Nephron progenitor cell (in vitro differentiated cells): Measurements from ENCODE around the gene GUCY1A2.

ENCODE experiments used
- DNase-seq: peaks from one replicate; pipeline ENCODE4 v3.0.0; 2021
- H3K27ac Mint-ChIP-seq: 2 replicates; pipeline ENCODE4 v1.8.0; 2021; ENCODE audit warnings: mild to moderate bottlenecking, moderate library complexity, mixed read lengths
- H3K27me3 Mint-ChIP-seq: 2 replicates; pipeline ENCODE4 v1.8.0; 2021; ENCODE audit warnings: mild to moderate bottlenecking, low read depth, mixed read lengths; ENCODE audit not compliant: poor library complexity
- H3K36me3 Mint-ChIP-seq: 2 replicates; pipeline ENCODE4 v1.8.0; 2021; ENCODE audit warnings: low read depth, mixed read lengths
- H3K4me1 Mint-ChIP-seq: 2 replicates; pipeline ENCODE4 v1.8.0; 2021; ENCODE audit warnings: mixed read lengths
- H3K4me3 Mint-ChIP-seq: 2 replicates; pipeline ENCODE4 v1.8.0; 2021; ENCODE audit warnings: mild to moderate bottlenecking, moderate library complexity, mixed read lengths
- H3K9me3 Mint-ChIP-seq: 2 replicates; pipeline ENCODE4 v1.8.0; 2021; ENCODE audit warnings: mild to moderate bottlenecking, moderate library complexity, mixed read lengths
- CTCF ChIP-seq: fragments of 200-600 bp; sonication (generic); IDR thresholded peaks from 2 replicates; pipeline ENCODE4 v1.5.0; 2021; ENCODE audit warnings: antibody characterized with exemption

The GUCY1A2 gene

GRCh38 chr11:106990331-106990730 is 27.9 kb downstream of the GUCY1A2 start:
- H3K4me1 Mint-ChIP-seq, result peaks cover 35% of the 10 kb centered on the region
- DNase-seq, result peak; percentile 34
- peaks cover 3% of the 10 kb centered on the region for H3K27me3 Mint-ChIP-seq
- peak overlapping the region; percentile 78 for H3K27ac Mint-ChIP-seq
- no peaks in the 10 kb centered on the region for H3K9me3 Mint-ChIP-seq
- H3K4me3 Mint-ChIP-seq, result peak overlapping the region; percentile 5
- no peak for TF ChIP-seq CTCF
- H3K36me3 Mint-ChIP-seq, result no peaks in the 10 kb centered on the region

- Mint-ChIP-seq H3K4me3 (no peak overlapping the region), H3K9me3 (no peaks in the 10 kb centered on the region), H3K36me3 (no peaks in the 10 kb centered on the region), H3K27me3 (peaks cover 3% of the 10 kb centered on the region), H3K4me1 (peaks cover 35% of the 10 kb centered on the region), H3K27ac (no peak overlapping the region)
- no peak for TF ChIP-seq CTCF
- DNase-seq, result no peak
Measured at GRCh38 chr11:106989078-106989455, 29.2 kb downstream of the GUCY1A2 start.

- H3K27me3 Mint-ChIP-seq, result peaks cover 3% of the 10 kb centered on the region
- no peaks in the 10 kb centered on the region for H3K9me3 Mint-ChIP-seq
- no peak for TF ChIP-seq CTCF
- H3K4me1 Mint-ChIP-seq, result peaks cover 35% of the 10 kb centered on the region
- H3K36me3 Mint-ChIP-seq, result no peaks in the 10 kb centered on the region
- DNase-seq, result no peak
- H3K4me3 Mint-ChIP-seq, result no peak overlapping the region
- H3K27ac Mint-ChIP-seq, result peak overlapping the region; percentile 48
Measured at GRCh38 chr11:106988151-106989077, 29.9 kb downstream of the GUCY1A2 start.

- H3K27me3 Mint-ChIP-seq, result no peaks in the 10 kb centered on the region
- H3K27ac Mint-ChIP-seq, result no peak overlapping the region
- no peaks in the 10 kb centered on the region for H3K36me3 Mint-ChIP-seq
- no peaks in the 10 kb centered on the region for H3K9me3 Mint-ChIP-seq
- DNase-seq, result no peak
- no peak overlapping the region for H3K4me3 Mint-ChIP-seq
- peaks cover 35% of the 10 kb centered on the region for H3K4me1 Mint-ChIP-seq
- TF ChIP-seq CTCF, result no peak
Measured at GRCh38 chr11:106986673-106987072, 31.6 kb downstream of the GUCY1A2 start.

GRCh38 chr11:106986261-106986660 is 32.0 kb downstream of the GUCY1A2 start:
- TF ChIP-seq CTCF, result no peak
- no peak for DNase-seq
- Mint-ChIP-seq H3K27ac (no peak overlapping the region), H3K9me3 (no peaks in the 10 kb centered on the region), H3K27me3 (no peaks in the 10 kb centered on the region), H3K36me3 (no peaks in the 10 kb centered on the region), H3K4me3 (no peak overlapping the region), H3K4me1 (peaks cover 35% of the 10 kb centered on the region)

GRCh38 chr11:106983991-106984390 is 34.3 kb downstream of the GUCY1A2 start:
- H3K4me3 Mint-ChIP-seq, result no peak overlapping the region
- TF ChIP-seq CTCF, result no peak
- peaks cover 25% of the 10 kb centered on the region for H3K4me1 Mint-ChIP-seq
- H3K36me3 Mint-ChIP-seq, result no peaks in the 10 kb centered on the region
- H3K27ac Mint-ChIP-seq, result no peak overlapping the region
- H3K27me3 Mint-ChIP-seq, result no peaks in the 10 kb centered on the region
- no peaks in the 10 kb centered on the region for H3K9me3 Mint-ChIP-seq
- DNase-seq, result no peak
